Suppressor macrophage treated with lipopolysaccharide for 4 hours (primary cell): ENCODE measurements around the gene ASTN1.

Experiments used
- DNase-seq: peaks from one replicate; pipeline ENCODE4 v3.0.0-alpha.2; 2020

Gene ASTN1

DNA sequence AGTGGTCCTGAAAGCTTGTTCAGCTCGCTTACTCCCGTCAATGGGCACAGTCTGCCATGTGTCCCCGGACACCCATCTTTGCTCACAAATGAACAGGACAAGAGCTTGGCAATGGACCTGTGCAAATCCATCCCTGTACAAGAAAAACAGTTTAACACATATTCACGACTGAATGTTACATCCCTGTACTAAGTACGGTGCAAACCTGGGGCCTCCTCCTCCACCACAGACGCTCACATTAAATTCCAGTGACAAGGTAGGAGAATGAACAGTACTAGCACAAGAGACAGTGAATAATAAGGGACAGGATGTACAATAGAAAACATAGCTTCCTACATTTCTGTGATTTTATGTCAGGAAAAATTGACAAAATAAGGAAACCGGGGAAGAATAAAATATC lies 187.7 kb downstream of the ASTN1 start:
- DNase-seq = no peak

DNA sequence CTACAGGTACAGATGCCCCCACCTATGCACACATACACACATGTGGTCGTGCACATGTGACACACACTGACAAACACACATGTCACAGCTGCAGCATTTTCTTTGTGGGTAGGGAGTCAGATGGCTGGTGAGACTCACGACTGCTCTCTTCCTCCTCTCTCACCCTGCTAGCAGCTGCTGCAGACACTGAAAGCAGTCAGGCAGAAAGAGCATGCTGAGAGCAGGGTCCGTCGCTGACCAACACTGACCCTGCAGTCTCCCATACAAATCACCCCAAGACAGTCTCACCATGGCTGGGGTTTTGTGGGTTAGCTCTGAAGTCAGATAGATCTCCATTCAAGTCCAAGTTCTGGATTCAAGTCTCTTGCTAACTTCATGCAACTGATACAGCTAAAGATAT lies 188.3 kb downstream of the ASTN1 start:
- no peak for DNase-seq

DNA sequence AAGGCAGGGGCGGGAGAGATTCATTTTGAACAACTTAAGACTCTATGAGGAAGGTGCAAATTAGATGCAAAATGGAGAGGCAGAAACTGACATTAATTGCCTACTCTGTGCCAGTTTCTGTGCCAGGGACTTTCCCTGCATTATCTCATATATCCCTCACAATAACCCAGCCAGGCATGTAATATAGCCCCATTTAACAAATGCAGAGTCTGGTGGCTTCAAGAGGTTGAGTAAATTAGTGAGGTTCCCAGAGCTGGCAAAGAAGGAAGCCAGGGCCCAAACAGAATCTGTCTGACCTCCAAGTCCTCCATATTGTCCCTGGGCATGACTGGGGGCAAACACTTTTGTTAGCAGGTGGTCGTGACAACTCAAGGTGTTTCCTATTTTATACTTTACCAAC lies 199.8 kb downstream of the ASTN1 start:
- DNase-seq = no peak

DNA sequence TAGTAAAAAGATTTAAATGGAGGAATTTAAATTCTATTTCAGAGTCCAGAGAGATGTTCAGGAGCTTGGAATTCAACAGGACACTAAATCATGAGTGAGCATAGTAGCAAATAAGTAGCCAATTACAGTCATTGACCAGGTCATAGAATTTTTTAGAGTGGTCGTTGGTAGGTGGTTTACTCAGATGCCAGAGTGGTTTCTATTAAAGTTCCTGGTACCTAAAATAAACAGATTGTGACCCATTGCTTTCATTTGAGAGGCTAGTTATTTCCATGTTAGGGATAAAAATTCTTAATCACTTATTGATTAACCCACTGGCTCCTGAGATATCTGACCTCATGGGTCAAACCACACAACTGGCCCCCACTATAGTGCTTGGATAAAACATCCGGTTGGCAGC lies 201.3 kb downstream of the ASTN1 start:
- DNase-seq = no peak

DNA sequence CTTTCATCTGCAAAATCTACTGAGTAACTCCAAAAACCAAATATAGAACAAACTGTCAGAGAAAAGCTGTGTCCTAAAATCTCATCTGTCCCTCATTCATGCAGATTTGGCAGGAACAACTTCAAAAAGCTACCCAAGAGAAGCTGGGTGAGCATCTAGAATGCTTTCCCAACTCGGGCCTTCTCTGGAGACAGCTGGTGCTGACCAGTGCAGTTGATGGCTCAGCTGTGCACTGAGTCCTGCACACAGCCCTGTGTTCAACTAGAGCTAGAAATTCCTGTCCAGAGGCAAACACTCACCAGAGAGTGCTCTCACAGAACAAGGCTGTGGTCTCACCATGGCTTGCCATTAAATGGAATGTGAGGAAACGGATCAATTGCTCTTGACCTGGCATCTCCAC lies 202.8 kb downstream of the ASTN1 start:
- no peak for DNase-seq

DNA sequence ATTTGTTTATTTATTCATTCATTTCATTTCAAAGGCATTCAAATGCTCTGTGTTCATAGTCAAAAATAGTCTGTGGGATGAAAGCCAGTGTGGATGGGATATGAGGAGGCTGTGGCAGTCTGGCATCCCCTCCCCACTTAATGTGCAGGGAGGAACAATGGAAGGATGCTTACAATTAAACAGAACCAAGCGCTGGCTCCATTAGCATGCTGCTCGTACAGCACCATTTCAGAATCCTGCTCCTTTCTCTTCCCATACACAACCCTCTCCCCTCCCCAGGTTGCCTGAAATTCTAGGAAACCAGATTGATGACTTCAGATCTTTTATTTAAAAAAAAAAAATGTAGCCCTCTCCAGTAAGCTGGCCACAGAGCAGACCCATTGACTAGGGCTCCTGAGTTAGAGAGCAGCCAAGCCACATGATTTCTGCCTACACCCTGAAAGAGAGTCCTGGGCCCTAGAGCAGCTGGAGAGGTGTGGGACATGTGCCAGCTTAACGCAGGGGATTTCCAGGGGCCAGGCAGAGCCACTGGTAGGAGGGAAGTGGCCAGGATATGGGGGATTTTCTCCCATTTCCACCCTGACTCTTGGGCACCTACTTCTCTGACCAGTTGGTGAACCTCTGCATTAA lies 205.2 kb downstream of the ASTN1 start:
- DNase-seq = no peak

DNA sequence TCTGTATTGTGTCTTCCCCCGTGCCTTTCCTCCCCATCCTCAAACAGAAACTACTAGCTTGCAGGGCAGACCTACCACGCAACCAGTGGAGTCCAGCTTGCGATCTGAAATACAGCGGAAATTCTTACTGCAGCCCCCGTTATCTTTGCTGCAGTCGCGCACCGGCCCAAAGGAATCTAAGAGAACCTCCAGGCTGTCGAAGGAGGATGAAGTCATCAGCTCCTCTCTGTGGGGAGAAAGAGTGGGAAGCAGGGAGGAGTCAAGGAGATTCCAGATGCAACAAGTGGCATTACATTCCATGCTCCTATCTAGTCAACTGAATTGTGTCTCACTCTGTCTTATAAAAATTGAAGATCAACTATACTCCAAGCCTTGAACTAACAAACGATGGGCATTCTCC lies 206.9 kb downstream of the ASTN1 start:
- DNase-seq = no peak

DNA sequence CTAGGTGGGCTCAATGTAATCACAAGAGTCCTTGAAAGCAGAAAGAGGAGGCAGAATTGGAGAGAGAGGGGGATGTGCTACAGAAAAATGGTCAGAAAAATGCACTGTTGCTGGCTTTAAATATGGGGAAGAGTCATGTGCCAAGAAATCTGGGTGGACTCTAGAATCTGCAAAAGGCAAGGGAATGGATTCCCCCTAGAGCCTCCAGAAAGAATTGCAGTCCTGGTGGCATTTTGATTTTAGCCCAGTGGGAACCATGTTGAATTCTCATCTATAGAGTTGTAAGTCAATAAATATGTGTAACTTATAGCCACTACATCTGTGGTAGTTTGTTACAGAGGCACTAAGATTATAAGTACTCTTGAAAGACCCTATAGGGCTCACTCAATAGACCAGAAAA lies 210.3 kb downstream of the ASTN1 start:
- no peak for DNase-seq

DNA sequence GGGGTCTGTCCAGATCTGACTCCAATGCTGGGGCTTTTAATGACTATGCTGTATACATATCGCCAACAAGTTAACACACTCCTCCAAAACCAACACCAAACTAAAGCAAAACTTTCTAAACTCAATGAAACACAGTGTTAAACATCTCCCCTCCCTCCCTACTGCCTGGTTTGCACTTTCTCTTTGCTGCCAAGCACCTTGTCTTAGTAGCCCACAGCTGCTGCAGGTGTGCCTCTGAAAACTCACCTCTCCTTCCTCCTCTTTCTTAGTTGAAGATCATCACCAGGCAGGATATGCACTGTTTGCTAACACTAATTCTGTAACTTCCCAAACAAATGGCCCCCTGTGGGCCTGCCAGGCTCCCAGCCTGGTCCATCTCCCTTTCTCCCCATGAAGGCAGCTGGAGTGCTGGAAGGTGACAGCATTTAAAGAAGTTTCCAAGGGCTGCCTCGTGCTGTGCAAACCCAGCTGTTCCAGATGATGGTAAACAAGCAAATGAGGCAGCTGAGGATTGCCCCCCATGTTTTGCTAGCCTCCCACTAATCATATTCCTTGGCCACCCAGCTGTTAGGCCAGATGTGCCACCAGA lies 213.7 kb downstream of the ASTN1 start:
- no peak for DNase-seq

DNA sequence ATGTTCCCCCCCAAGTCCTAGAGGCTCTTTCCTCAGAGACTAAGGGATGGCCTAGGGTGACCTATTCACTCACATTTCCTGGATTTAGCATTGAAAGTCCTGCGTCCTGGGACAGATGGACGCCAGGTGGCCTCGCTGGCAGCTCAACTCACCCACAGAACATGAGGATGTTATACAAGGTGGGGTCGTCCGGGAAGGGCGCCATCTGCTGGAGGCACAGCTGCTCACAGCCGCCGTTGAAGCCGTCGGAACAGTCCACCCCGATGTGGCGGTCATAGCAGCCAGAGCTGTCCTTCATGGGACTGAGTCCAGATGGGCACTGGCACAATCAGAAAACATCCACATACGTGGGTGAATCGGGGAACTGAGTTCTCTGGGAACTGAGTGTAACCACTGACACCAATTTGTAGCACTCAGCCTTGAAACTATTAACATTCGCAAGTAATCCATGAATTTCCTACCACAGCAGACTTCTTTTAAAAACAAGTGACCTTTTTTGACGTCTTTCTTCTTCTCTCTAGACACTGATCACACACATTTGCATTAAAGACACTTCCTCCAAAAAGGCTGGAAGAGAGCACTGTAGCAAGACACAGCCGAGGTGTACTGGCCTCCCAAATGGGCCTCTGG lies 215.4 kb downstream of the ASTN1 start:
- DNase-seq = peak; percentile 21

DNA sequence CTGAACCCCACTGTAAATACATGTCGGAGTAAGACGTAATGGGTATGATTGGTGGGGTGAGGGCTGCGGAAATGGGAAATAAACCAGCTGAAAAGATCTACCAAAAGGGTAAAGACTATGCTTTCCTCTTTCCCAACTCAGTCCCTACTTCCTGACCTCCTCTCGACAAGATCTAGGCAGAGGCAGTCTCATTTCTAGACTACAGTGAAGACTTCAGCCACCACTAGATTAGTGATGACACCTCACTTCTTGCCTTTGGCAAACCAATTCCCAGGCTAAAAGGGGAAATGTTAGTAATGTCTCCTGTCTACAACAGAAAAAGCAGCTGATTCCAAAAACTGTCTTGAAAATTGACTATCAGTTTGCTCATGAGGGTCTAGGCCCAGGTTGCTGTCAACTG lies 219.9 kb downstream of the ASTN1 start:
- DNase-seq = no peak

DNA sequence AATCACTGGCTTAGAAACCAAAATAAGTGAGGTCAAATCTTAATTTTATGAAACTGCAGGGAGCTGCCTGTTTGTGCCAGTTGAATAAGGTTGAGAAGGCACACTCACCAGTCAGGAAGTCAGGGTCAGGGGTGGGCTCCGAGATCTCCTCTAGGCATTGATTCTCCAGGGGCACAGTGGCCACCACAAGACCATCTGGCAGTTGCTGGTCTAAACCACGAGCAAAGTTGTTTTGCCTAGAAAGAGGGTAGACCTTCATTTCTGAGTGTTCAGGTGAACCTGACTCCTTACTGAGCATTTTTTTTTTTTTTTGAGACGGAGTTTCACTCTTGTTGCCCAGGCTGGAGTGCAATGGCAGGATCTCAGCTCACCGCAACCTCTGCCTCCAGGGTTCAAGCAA lies 220.7 kb downstream of the ASTN1 start:
- DNase-seq = no peak

DNA sequence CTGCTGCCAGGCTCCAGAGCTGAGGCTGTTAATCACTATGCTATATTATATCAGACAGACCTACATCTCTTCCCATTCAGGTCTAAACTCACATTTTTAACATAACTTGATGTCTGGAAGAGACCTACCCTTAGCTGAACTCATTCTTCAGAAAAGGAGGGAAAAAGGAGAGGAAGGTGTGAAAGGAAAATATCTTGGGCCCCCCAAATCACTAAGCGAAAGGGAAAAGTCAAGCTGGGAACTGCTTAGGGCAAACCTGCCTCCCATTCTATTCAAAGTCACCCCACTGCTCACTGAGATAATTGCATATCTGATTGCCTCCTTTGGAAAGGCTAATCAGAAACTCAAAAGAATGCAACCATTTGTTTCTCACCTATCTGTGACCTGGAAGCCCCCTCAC lies 222.2 kb downstream of the ASTN1 start:
- DNase-seq = no peak

DNA sequence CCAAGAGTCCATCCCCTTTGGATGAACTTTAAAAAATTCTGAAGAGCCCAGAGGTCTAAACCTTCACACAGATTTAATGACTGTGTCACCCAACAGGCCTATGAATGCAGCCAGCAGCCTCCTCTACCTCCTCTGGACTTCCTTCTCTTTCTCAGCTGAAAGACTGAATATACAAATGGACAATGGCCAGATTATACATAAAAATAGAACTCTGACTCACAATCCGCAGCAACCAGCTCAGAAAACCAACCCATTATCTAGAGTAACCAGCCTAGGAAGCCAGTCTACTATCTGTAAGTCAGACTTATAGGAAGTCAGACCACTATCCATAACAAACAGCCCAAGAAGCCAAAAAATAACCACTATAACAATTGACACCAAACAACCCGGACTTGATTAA lies 224.5 kb downstream of the ASTN1 start:
- no peak for DNase-seq

DNA sequence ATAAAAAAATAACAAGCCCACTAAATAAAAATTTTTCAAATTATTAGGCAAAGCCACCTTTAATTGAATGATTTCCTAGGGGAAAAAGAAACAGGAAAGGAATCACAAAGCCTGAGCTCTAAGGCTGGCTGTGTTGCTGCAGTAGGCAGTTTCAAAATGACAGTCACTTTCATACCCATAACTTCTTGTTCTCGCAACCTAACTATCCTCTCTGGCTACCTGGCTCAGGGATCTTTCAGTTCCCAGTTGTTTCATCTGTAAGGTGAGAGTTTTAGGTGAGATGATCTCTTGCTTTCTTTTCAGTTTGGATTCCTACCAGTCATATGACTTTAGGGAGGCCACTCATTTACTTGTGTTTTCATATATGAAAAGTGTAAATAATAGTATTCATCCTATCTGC lies 226.1 kb downstream of the ASTN1 start:
- no peak for DNase-seq

DNA sequence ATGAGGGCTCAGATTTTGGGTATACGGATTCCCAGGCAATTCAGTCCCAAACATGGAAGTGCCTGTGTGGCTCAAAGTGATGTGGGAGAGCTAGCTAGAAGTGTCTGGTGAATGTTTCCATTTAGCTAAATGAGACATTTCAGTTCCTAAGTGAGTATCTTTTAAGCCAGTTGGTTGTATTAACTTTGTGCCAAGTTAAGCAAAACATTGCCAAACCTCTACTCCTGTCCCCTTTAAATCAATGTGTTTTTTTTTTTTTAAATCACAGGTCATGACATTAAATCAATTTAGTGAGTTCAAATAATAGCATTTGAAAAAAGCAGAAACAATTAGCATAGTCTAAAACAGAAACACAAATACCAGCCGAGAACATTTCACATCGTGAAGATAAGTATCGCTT lies 230.1 kb downstream of the ASTN1 start:
- no peak for DNase-seq

DNA sequence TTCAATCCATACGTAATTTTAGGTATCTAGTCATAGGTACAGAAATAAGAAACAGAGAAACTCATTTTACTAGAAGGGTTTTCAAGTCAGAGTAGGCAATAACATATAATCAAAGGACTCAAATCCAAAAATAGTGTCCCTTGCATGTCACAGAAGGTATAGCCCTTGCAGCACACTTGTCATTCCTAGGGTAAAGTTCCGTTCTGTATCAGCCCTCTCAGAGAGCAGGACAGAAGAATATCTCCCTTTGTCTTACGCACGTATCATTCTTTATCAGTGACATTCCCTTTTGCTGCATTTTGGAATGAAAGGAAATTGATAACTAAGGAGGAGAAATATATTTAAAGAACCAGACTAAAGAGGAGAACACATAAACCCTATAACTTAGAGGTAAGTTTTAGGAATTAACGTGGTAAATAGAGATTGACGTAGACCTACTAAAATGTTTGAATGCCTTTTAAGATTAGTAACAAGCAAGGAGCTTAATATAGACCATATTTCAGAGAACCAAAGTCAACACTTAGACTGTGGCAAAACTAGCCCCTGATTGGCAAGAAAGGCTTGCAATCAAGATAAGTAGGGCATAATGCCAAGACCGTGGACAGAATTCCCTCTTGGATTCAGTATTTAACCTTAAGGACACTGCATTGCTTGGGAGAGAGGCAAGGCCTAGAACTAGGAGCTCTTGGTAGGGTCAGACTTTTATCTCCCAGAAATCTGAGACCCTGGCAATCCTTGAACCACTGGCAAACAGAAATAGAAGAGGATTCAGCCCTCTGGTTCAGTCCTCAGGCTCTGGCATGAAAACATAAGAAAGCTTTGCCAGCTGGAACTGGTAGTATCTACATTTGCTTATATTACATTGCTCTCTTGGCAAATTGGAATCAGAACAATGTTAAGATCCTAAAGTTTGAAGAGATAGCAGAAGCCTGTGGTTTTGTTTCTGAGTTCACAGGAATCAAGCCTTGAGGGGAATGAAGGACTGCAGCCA lies 232.1 kb downstream of the ASTN1 start:
- no peak for DNase-seq

DNA sequence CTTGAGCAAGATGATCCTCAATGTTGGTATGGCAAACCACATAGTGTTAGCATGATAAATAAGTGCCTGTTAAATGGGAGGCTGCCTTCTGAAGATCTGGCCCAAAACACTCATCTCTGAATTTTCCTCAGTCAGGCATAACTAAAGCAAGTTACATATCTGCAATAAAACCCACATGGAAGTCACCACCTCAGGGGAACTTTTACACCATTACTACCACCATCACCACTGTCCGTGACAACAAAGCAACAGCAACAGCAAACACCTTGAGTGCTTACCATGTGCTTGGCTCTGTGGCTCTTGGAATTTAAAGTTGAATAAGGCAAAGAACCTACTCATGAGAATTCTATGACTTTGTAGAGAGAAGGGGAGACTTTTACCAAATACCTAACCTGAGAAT lies 233.0 kb downstream of the ASTN1 start:
- no peak for DNase-seq

DNA sequence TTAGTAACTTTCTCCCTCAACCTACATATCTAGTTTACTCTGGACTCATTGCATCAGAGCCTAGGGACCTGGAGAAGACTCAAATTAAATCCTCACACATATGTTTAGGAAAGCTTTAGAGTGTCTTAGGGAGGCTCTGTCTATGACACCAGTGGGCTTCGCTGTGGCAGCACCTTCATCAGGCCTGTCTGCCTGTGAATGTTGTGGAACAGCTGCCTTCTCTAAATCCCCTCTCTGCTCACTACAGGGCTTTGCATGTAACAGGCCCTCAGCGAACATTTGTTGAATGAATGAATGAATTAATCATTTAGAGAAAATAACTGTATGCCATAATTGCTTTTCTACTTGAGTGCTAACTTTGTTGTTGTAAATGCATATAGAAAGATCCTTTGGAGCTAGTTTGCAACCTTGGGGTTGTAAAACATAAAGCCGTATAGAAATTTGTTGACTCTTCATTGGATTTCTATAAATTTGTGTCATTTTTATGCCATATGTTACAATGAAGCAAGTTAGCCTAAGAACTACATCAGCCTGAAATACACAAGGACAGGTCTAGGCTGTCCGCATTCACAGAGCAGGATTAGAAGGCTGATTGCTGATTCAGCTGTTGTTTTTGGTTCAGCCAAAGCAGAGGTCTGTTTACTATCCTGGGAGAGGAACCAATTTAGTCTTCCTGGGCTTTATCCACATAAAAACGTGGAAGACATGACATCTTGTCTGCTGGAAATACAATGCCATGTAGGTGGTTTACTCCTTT lies 238.0 kb downstream of the ASTN1 start:
- DNase-seq = no peak

DNA sequence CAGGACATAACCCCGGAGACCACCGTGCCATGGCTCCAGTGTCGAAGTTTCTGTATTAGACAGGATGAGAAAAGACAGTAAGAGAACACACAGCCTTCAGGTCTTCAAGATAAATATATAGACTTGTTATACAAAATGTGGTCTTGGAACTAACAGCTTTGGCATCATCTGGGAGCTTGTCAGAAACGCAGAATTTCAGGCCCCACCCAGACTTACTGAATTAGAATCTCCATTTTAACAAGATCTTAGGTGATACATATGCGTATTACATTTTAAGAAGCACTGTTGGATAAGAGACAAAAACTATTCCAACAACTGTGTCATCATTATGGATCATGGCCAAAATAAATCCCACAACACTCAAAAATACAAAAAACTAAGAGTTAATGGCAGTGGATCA lies 239.3 kb downstream of the ASTN1 start:
- no peak for DNase-seq

DNA sequence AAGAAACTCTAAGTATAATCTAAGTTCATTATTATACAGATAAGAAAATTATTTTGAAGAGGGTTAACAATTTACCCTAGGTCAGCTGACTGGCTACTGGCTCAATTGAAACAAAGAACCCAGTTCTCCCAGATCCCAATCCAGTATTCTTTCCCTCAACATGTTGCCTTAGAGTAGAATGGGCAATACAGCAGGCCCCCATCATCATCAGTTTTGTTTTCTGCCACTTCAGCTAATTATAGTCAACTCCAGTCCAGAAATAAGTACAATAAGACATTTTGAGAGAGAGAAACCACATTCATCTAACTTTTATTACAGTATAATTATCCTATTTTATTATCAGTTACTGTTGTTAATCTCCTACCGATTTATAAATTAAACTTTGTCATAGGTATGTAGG lies 241.2 kb downstream of the ASTN1 start:
- no peak for DNase-seq

DNA sequence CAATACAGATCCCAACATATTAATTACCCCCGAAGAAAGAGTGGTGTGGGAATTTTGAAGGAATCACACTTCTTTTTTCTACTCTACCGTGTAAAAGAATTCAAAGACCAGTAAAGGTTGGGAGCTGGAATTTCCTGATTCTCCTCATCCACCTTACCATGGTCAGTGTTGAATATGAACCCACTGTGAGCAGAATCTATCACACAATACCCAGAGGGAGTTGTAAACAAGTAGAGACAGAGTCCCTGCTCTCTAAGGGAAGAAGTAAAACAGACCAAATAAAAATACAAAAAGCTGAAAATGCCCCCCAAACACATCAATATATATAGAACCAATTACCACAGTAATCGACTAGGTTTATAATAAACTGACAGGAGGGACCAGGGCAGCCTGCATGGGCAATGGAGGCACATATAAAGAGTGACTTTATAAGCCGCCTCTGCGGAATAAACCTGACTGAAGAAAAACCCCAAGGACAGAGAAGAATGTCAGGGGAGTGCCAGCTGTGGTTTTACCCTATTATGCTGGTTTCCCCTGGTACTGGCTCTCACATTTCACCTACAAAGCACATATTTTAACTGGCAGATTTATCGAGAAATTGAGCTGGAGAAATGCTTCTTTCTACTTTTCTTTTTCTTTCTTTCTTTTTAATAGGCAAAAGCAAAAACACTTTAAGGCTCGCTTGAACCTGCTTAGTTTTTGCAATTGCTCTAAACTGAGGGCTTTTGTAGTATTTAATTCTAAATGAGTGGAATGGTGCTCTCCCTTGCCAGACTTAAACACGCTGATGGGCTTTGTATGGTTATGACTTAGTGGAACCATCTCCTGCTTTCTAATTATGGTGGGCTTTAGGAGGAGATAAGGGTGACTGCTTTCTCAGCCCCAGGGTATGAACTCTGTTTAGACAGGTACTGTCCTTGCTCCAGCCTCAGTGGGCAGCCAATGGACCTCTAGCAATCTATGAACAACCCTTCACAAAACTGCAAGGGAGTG lies 244.8 kb downstream of the ASTN1 start:
- no peak for DNase-seq
